Hepatocyte (in vitro differentiated cells): Measurements from ENCODE around the gene MSI2.

Experiments
- EZH2 ChIP-seq: fragments of 200-600 bp; sonication (generic); IDR thresholded peaks from 2 replicates; pipeline ENCODE4 v1.6.1; 2016; ENCODE audit warnings: antibody characterized with exemption, mild to moderate bottlenecking, borderline replicate concordance
- EZH2phosphoT487 ChIP-seq: fragments of 200-600 bp; sonication (generic); IDR thresholded peaks from one replicate; pipeline ENCODE4 v1.6.1; 2018; ENCODE audit warnings: antibody characterized with exemption, mild to moderate bottlenecking, low read depth, moderate library complexity; ENCODE audit not compliant: unreplicated experiment, severe bottlenecking
- TF ChIP-seq, protein P1 (sequence below): fragments of 200-600 bp; sonication (generic); IDR thresholded peaks from 2 replicates; pipeline ENCODE4 v1.5.1; 2016; ENCODE audit warnings: antibody characterized with exemption, mild to moderate bottlenecking; ENCODE audit not compliant: poor library complexity

DNA sequence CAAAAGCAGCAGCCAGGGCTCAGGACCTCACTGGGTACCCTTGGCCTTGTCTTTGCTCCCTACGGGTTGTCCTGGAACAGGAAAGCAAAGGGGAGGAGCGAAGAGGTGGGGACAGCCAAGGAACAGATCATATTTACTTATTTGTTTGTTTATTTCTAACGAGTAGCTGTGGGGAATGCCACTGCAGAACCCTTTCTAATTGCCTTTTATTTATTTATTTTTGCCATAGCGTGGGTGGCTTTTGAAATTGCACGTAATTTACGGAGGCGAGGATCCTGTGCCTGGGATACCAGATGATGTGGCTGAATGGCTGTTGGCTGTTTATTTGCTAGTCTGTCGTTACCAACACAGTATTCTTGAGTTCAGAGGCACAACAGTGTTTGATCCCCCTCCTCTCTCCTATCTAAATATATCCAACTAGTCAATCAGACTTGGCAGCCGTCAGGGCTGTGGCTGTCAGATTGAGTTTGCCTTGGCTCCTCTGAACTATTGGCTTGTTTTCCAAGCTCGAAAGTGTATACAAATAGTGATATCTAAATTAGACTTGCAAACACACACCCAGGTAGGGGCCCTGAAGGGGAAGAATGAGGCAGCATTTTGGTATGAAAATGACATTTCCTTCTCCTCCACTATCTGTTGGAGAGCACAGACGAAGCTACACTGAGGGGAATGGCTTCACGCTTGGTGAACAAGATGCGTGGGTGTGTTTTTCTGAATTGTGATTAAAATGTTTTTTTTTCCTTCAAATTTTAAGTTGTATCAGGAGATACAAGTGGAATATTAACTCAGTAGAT lies 110.4 kb downstream of the MSI2 start:
- TF ChIP-seq, protein P1, sequence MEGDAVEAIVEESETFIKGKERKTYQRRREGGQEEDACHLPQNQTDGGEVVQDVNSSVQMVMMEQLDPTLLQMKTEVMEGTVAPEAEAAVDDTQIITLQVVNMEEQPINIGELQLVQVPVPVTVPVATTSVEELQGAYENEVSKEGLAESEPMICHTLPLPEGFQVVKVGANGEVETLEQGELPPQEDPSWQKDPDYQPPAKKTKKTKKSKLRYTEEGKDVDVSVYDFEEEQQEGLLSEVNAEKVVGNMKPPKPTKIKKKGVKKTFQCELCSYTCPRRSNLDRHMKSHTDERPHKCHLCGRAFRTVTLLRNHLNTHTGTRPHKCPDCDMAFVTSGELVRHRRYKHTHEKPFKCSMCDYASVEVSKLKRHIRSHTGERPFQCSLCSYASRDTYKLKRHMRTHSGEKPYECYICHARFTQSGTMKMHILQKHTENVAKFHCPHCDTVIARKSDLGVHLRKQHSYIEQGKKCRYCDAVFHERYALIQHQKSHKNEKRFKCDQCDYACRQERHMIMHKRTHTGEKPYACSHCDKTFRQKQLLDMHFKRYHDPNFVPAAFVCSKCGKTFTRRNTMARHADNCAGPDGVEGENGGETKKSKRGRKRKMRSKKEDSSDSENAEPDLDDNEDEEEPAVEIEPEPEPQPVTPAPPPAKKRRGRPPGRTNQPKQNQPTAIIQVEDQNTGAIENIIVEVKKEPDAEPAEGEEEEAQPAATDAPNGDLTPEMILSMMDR, result no peak
- TF ChIP-seq EZH2 (no peak), EZH2phosphoT487 (no peak)
